ENCODE measurements around the gene TIMM50.
A peak's percentile ranks its signal among the peaks of the same experiment; 100 is the strongest.

Gene TIMM50

GRCh38 chr19:39500543-39500942, 19.9 kb downstream of the TIMM50 start:
- DNase-seq (ENCODE audit: low read depth in 2 of 2), result no peak

- DNase-seq (ENCODE audit: low read depth in 2 of 2), result no peak
Observed at GRCh38 chr19:39501340-39501739, 20.7 kb downstream of the TIMM50 start.

GRCh38 chr19:39502640-39503417, 22.2 kb downstream of the TIMM50 start:
- DNase-seq (ENCODE audit: low read depth in 2 of 2), result peak; percentile 35 to 50

DNA sequence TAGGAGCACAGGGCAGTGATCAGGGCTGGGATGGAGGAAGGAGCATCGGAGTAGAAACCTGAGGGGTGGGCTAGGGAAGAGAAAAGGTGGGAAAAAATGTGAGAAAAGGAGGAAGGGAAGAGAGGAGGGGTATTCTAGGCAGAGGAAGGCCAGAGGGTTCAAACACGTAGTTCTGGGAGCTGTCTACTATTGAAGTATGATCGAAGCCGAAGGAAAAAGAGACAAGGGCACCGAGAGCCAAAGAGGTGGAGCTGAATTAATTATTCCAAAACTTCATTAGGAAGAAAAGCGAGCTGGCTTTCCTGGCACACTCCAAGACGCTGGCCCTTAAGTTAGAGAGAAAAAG, 25.9 kb downstream of the TIMM50 start:
- no peak for DNase-seq (ENCODE audit: low read depth in 2 of 2)

GRCh38 chr19:39506944-39507714, 26.5 kb downstream of the TIMM50 start:
- peak in 1 of 2 donors; percentile 22 for DNase-seq (ENCODE audit: low read depth in 2 of 2)

DNA sequence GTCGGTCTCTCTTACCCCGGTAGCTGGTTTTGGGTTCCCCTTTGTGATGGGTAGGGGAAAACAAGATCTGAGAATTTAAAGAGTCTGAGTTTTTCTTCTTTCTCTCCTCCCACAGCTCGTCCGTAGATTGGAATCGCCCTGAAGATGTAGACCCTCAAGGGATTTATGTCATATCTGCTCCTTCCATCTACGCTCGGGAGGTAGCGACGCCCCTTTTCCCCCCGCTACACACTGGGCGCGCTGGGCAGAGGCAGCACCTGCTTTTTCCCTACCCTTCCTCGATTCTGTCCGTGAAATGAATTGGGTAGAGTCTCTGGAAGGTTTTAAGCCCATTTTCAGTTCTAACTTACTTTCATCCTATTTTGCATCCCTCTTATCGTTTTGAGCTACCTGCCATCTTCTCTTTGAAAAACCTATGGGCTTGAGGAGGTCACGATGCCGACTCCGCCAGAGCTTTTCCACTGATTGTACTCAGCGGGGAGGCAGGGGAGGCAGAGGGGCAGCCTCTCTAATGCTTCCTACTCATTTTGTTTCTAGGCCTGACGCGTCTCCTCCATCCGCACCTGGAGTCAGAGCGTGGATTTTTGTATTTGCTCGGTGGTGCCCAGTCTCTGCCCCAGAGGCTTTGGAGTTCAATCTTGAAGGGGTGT, 27.2 kb downstream of the TIMM50 start:
- no peak for DNase-seq (ENCODE audit: low read depth in 2 of 2)

GRCh38 chr19:39508629-39509028, 28.0 kb downstream of the TIMM50 start:
- DNase-seq (ENCODE audit: low read depth in 2 of 2), result no peak

DNA sequence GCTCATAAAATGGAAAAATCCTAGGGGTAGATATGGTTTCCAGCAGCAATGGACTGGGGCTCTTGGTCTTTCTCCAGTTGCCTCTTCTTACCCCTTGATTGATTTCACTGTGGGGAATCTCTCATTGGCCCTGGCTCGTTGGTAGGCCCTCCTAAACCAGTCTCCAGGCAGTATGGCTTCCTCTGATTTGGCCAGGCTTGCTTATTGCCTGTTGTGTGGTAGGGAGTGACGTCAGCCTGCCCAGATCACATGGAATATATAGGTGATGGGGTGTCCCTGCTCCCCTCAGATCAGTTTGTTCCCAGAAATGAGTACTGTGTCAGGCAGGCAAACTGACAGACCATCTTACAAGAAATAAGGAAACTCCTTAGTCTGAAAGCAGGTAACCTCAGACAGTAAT, 28.6 kb downstream of the TIMM50 start:
- no peak for DNase-seq (ENCODE audit: low read depth in 2 of 2)

DNA sequence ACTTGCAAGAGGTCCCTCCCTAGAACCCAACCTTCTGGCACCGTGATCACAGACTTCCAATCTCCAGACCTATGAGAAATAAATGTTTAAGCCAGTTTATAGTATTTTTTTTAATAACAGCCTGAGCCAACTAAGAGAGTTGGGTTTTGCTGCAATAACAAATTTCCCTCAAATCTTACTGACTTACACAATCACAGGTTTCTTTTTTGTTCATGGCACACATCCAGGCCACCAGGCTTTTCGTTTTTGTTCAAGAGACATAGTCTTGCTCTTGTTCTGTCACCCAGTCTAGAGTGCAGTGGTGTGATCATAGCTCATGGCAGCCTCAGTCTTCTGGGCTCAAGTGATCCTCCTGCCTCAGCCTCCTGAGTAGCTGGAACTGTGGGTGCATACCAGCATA, 32.4 kb downstream of the TIMM50 start:
- no peak for DNase-seq (ENCODE audit: low read depth in 2 of 2)

GRCh38 chr19:39514840-39515550, 34.4 kb downstream of the TIMM50 start, which contains the start of gene SELENOV:
SELENOV (plus strand) TSS chr19:39515139; CDS start chr19:39515213, 74 bp downstream.
- DNase-seq (ENCODE audit: low read depth in 2 of 2), result no peak

- DNase-seq (ENCODE audit: low read depth in 2 of 2), result no peak
Observed at GRCh38 chr19:39515551-39516191, 35.0 kb downstream of the TIMM50 start.

DNA sequence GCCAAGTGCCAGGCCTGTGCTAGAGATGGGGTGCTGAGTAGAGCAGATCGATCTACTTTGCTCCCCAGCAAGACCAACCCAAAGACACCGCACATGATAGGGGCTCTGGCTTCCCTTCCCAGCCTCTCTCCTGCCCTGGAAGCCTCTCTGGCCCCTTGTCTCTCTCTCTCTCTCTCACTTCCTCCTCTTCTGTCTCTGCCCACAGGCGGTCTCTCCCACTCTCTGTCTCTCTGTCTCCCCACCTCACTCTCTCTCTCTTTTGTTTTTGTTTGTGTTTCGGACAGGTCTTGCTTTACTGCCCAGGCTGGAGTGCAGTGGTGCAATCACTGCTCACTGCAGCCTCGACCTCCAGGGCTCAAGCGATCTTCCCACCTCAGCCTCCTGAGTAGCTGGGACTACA, 35.6 kb downstream of the TIMM50 start:
- DNase-seq (ENCODE audit: low read depth in 2 of 2), result no peak

- no peak for DNase-seq (ENCODE audit: low read depth in 2 of 2)
Observed at GRCh38 chr19:39517432-39517831, 36.8 kb downstream of the TIMM50 start.

- no peak for DNase-seq (ENCODE audit: low read depth in 2 of 2)
Observed at GRCh38 chr19:39518458-39518857, 37.8 kb downstream of the TIMM50 start.

GRCh38 chr19:39518975-39519374, 38.3 kb downstream of the TIMM50 start:
- DNase-seq (ENCODE audit: low read depth in 2 of 2), result no peak

- no peak for DNase-seq (ENCODE audit: low read depth in 2 of 2)
Observed at GRCh38 chr19:39520541-39521484, 40.2 kb downstream of the TIMM50 start.

DNA sequence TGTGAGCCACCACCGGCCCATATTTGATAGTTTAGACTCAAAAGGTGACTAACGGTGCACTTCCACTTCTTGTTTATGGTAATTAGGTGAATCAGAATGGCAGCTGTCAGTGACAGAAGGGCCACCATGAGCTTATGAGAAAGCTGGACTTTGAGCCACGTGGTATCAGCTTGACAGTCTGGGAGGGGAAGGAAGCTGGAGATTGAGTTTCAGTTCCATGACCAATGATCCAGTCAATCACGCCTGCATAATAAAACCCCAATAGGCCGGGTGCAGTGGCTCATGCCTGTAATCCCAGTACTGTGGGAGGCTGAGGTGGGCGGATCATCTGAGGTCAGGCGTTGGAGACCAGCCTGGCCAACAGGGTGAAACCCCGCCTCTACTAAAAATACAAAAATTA, 43.9 kb downstream of the TIMM50 start:
- no peak for DNase-seq (ENCODE audit: low read depth in 2 of 2)

DNA sequence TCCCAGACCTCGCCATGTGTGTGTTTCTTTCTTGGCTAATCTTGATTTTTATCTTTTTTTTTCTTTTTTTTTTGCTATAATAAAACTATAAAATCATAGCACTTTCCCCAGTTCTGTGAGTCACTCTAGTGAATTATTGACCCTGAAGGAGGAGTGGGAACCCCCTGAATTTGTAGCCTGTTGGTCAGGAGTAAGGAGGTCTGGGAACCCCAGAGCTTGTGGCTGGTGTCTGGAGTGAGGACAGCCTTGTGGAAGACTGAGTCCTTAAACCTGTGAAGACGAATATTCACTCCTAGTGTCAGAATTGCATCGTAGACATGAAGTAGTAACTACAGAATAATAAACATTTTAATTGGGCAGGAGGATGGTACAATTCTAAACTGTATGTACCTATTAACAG, 44.6 kb downstream of the TIMM50 start:
- DNase-seq (ENCODE audit: low read depth in 2 of 2), result no peak

- no peak for DNase-seq (ENCODE audit: low read depth in 2 of 2)
Observed at GRCh38 chr19:39531834-39532232, 51.2 kb downstream of the TIMM50 start.

DNA sequence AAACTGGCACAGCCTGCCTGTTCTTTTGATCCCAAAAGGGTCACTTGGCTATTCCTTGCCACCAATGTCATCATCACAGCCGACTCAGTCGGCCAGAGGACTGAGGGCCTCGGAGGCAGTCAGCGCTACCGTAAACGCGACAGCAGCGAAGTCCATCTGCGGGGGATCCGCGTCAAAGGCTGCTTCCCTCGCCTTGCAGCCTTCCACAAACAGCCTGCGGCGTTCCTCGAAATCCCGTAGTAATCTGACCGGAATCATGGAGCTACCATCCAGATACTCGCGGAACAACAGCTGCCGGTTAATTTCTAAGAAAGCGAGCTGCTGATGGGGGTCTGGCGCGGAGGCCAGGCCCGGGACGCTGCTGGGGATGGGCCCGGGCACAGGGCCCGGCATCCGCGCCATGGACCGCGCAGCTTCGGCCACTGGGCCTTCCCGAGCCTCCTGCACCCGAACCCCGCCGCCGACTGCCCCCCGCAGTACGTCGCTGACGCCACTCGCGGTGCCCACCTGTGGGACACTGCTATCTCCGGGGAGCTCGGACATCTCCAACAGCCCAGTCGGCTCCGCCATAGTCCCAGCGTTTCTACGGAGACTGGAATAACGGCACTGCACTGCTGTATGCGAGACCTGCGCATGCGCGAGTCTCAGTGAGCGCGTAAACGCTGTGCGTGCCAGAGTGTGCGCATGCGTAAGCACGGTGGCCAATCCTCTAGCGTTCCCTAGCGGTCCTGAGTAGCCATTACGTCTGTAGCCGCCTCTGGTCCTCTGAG, 51.8 kb downstream of the TIMM50 start, which contains the start of gene EID2B:
Gene EID2B, minus strand, starts transcription at position 620 of the 770 bp plus-strand sequence. Its CDS starts 50 bp downstream, at position 570.
- DNase-seq (ENCODE audit: low read depth in 2 of 2), result peak; percentile 86 to 87
